Measurements from ENCODE around the gene SMPD2.

Gene SMPD2

DNA sequence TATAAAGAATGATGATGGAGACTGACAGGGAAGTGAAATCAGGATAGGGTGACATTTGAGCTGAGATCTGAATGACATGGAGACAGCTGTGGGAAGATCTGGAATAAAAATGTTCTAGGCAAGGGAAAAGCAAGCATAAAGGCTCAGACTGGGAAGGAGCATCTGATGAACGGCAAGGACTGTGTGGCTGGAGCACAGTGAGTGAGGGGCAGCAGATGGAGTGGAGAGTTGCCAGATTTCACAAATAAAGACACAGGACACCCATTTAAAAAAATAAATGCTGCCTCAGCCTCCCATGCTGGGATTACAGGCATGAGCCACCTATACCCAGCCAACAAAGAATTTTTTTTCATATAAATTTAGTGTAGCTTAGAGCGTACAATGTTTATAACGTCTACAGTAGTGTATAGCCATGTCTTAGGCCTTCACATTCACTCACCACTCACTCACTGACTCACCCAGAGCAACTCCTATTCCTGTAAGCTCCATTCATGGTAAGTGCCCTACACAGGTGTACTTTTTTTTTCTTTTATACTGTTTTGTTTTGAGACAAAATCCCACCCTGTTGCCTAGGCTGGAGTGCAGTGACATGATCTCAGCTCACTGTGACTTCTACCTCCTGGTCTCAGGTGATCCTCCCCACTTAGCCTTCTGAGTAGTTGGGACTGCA, 44.9 kb downstream of the SMPD2 start:
- no peak for DNase-seq (ENCODE audit: low spot score)

DNA sequence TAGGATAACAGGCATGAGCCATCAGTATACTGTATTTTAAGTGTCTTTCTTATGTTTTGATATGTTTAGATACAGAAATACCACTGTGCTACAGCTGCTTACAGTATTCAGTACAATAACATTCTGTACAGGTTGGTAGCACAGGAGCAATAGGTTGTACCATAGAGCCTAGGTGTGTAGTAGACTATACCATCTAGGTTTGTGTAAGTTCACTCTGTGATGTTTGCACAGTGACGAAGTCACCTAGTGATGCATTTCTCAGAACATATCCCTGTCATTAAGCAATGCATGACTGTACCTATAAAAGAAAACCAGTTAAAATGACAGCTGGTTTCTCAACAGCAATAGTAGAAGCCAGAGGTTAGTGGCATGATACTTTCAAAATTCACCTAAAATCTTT, 45.5 kb downstream of the SMPD2 start:
- DNase-seq (ENCODE audit: low spot score) = no peak

DNA sequence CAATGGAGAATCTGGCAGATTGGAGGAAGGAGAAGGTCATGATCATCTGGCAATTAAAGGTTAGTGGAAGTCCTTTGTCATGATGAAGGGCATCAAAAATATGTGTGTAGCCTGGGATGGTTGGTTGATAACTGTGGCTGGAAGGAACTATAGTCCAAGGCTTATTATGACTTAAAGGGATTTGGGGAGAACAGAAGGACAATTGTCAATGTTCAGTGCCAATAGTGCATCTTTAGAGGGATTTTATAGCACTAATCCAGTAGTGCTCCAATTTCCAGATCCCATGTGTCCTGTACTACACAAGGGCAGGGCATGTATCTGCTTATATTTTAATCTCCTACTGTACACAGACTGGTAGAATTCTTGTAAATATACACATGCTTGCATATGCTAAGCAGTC, 47.5 kb downstream of the SMPD2 start:
- DNase-seq (ENCODE audit: low spot score) = no peak

DNA sequence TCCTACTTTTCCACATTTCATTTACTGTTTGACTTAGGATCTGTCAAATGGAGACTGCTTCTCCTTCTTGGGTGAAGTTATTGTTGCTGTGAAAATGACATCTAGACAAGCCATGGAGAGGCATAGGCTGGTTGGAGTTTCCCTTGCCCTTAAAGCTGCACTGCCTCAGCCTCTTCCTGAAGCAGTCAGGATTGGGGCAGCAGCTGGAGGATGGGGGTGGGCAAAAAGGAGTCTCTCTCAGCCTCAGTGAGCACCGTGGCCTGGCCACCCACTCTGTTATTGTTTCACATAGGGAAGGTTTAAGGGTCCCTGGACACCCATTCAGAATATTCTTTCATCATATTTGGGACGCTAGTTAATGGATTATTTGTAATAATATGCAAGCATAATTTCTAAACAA, 50.2 kb downstream of the SMPD2 start:
- DNase-seq (ENCODE audit: low spot score) = no peak

DNA sequence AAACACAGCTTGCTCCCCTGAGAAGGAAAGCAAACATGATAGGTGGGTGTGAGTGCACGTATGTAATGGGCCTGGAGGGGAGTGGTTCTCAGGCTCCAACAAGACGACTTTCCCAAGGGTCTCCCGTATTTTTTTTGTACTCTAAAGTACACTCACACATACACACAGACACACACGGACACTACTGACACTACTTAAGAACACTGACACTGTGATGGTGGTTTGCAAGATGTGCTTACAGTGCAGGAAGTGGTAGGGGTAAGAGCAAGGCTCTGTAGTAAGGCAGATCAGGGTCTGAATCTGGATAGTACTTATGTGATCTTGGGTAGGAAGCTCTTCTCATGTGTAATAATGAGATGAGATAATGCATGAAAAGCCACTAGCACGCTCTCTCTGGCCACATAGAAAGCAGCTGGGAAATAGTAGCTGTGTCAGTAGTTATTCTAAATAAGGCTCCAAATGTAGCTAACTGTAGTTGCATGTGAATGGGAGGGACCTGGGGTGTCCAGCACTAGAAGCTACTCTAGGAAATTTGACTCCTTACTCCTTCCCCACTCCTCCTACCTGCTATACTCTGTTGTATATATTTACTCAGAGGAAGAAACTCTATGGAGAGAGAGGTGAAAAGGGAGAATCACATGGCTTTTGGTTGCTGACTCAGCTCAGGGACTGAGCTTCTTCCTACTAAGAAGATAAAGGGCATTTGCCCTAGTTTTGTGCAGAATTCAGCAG, 50.8 kb downstream of the SMPD2 start:
- no peak for DNase-seq (ENCODE audit: low spot score)

Data from HuH-7 (cell line).